GM04503 (cell line): Measurements from ENCODE around the gene PNKP.

Experiments
- DNase-seq: peaks from one replicate; pipeline ENCODE4 v3.0.0-alpha.2; 2012; ENCODE audit warnings: low read depth

PNKP gene

GRCh38 chr19:49890349-49891311, 23.3 kb upstream of the PNKP start:
- no peak for DNase-seq

DNA sequence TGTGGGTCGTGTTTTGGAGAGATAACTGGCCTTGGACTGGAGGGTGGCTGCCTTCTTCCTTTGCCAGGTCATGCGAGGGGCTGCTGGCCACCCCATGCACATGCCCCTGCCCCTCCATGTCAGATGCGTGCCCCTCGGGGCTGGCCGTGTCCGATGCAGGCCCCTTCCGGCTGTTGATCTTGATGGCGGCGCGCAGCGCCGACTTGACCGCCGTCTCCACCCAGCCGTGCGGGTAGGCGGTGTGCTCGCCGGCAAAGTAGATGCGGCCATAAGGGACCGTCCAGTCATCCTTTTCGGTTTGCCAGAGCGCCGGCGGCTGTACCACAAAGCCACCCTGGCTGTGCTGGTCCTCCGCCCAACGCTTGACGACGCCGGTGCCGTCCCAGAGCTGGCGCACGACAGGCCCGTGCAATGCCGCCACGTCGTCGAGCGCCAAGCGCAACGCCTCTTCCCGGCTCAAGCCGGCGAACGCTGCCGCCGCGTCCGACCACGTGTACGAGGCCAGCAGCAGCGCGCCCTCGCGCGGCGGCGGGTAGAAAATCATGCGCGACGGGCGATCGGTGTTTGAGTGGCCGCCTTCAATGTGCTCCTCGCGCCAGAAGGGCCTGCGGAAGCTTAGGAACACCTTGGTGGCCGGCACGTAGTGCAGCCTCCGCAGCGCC, 22.4 kb upstream of the PNKP start:
- no peak for DNase-seq

GRCh38 chr19:49889038-49889686, 21.8 kb upstream of the PNKP start:
- no peak for DNase-seq

- DNase-seq: no peak
Measured at GRCh38 chr19:49888510-49888824, 21.1 kb upstream of the PNKP start.

- DNase-seq: no peak
Measured at GRCh38 chr19:49887665-49888509, 20.5 kb upstream of the PNKP start.

DNA sequence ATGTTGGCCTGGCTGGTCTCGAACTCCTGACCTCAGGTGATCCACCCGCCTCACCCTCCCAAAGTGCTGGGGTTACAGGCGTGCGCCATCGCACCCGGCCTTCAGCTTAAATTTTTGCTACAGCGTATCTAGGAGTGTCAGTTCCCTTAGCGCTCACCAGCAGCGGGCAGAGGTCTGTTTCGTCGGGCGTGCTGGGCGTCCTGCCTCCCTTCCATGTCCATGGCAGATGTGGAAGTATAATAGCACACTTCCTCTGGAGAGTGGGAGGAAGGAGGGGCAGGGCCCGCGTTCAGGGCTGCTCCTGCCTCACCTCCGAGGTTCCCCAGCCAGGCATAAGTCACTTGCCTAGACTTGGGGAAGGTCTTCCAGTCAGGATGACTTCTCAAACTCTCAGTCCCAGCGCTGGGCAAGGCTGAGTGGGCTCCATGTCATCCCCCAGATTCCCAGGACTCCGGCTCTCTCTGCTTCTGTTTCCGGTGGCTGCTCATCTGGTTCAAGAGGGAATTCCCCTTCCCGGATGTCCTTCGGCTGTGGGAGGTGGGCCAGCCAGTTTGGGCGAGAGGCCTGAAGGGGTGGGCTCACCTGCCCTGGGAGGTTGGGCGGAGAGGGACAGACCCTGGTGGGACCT, 19.8 kb upstream of the PNKP start:
- DNase-seq: no peak

DNA sequence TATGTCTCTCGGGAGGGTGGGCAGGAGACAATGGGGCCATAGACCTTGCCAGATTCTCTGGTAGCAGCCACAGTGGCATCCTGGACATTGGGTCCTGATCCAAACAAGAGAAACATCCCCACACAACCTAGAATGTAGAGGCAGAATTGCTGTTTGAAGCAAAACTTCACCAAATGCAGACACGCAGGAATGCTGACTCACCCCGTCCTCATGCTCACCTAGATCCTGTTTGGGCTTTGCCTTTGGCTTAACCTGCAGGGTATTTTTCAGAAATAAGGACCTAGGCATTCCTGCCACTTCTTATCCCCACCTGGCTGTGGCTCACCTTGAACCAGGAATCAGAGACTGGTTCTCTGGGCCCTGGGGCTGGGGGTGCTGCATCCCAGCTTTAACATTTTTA, 17.4 kb upstream of the PNKP start:
- no peak for DNase-seq

DNA sequence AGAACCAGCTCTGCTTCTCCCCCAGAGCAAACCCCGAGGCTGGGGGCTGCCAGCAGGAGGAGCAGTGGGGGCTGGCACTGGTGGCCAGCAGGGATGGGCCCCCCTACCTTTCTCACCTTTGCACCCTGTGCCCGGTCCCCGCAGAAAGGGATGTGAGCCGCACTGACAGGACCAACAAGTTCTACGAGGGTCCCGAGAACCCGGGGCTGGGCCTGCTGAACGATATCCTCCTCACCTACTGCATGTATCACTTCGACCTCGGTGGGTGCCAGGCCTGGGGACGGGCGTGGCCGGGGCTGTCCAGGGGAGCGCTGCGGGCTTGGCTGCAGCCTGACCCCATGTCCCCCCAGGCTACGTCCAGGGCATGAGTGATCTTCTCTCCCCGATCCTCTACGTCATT, 16.7 kb upstream of the PNKP start:
- no peak for DNase-seq

DNA sequence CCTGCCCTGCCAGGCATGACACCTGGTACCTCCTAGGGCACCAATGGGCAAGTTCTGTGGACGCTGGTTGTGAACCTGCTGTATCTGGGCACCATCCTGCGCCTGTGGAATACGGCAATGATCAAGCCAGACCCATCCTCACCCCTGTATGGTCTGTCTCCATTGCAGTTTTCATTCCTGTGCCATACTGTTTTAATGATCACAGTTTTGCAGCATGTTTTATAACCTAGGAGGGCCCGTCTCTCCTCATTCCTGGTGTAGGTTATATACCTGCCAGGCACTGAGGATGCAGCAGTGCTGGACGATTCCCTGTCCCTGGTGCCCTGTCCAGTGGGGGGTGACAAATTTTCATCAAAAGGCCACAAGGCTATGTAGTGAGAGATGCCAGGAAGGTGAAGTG, 15.7 kb upstream of the PNKP start:
- DNase-seq: no peak

- DNase-seq: no peak
Measured at GRCh38 chr19:49882643-49883042, 15.3 kb upstream of the PNKP start.

- DNase-seq: no peak
Measured at GRCh38 chr19:49881672-49882394, 14.5 kb upstream of the PNKP start.

DNA sequence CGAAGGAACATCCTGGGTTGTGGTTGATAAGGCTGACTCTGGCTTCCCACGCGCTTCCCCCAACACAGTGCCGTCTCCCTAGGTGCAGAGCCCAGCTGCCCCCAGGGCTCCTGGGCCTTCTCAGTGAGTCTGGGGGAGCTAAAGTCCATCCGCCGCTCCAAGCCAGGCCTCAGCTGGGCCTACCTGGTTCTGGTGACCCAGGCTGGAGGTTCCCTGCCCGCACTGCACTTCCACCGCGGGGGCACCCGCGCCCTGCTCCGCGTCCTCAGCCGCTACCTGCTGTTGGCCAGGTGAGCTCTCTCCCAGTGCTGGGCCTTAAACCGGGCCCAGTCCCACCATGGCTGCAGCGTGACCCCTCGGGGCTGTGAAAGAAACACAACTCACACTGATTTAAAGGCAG, 13.8 kb upstream of the PNKP start:
- no peak for DNase-seq

- no peak for DNase-seq
Measured at GRCh38 chr19:49880162-49880869, 12.9 kb upstream of the PNKP start.

- no peak for DNase-seq
Measured at GRCh38 chr19:49879243-49879963, 12.0 kb upstream of the PNKP start.

GRCh38 chr19:49878744-49879070, 11.3 kb upstream of the PNKP start:
- no peak for DNase-seq

GRCh38 chr19:49877879-49878743, 10.7 kb upstream of the PNKP start:
- DNase-seq: peak; percentile 77

DNA sequence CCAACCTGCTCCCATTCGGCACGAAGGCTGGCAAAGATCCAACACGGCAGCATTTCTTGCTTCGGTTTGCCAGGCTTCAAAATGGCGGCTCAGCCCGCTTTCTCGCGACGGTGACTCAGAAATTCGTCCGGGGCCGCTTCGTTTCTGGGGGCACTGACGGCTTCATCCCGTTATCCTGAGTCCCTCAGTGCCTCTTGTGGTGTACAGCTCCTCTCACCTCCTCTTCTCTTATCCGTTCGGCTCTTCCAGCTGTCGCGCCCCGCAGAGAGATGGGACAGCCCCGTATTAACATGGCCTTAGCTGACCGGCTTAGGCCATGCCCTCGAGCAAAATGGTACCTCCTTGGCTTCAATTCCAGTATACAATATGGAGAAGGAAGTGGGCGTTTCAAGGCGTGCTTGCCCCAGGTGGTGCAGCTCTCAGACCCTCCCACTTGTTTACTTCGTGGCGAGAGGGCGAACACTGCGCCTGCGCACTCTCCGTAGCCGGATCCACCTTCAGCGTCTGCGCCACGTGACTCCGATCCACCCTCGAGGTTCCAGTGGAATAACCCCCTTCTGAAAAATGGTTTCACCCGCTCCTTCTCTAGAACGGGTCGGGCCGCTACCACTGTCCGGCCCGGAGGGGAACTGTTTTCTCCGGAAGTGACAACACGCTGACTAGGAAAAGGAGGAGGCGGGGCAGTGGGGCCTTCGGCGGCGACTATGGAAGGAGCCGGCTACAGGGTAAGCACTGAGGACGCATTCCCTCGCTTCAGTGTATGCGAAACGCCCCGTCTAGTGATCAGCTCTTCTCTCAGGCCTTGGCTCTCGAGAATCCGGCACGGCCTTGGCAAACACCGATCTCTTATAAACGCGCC, 9.9 kb upstream of the PNKP start, which contains the start of the genes AKT1S1 and TBC1D17:
Gene AKT1S1, minus strand, starts transcription at position 336 of the 859 bp plus-strand sequence. CDS start 4,060 bp downstream, outside the sequence.
Gene TBC1D17, plus strand, starts transcription at position 683 of the 859 bp plus-strand sequence. Its CDS starts 22 bp downstream, at position 705.
- peak; percentile 99 for DNase-seq
